K562 (cell line): ENCODE measurements around the gene AS3MT. TPM values are rescaled to one million over a fixed set of nuclear protein-coding genes. Genes with fewer than 3 reads are reported as not detected.

Experiments used
- ATAC-seq: fragments of 200-7000 bp; cut with Tn5 transposase; 3 replicates; pipeline ENCODE4 v1.9.1; 2020; ENCODE audit warnings: moderate library complexity
- BruUV-seq: library from RNA; stranded (reverse); fragments of 400-500 nt; replicated peaks from 2 replicates; lab custom pipeline; 2021; lab: Mats Ljungman, UMichigan
- CTCF ChIA-PET: fragments of 300-600 bp; formaldehyde crosslinking; extraction: SDS; loops from one replicate; lab custom pipeline; 2021; ENCODE audit warnings: low intra/inter-chr PET ratio; lab: Yijun Ruan, JAX
- POLR2A ChIA-PET: fragments of 300-600, 350-650 bp; sonication (Branson Sonifier 250); formaldehyde crosslinking; extraction: SDS; loops from one replicate; lab custom pipeline; 2021; ENCODE audit warnings: antibody characterized with exemption, inconsistent platforms; lab: Yijun Ruan, JAX
- DNase-seq, 4 experiments: peaks; one replicate each; pipeline versions ENCODE4 v3.0.0 to v3.0.0-alpha.2; 2011 to 2018; ENCODE audit warnings: low spot score in 3 of 4, mixed read lengths in 3 of 4; ENCODE audit errors: extremely low read depth in 1 of 4
- FAIRE-seq: peaks from 2 replicates; lab custom pipeline; 2011; peaks lifted over from hg19 to GRCh38; lab: Jason Lieb, UNC
- H2AFZ ChIP-seq: 2 replicates; pipeline ENCODE4 v1.6.0; 2011; ENCODE audit warnings: low read depth, low read length, control low read depth, inconsistent platforms
- H3K27ac ChIP-seq: fragments of 200-600 bp; 3 replicates; pipeline ENCODE4 v1.8.0; 2011; ENCODE audit warnings: low read depth, mild to moderate bottlenecking, control low read depth, inconsistent platforms, low read length, moderate library complexity, mixed read lengths; ENCODE audit errors: extremely low read depth
- H3K27me3 ChIP-seq, 2 experiments: fragments of 300-600 bp in 1 of 2; 2 replicates in 1 of 2; 3 replicates in 1 of 2; pipeline versions ENCODE4 v1.6.0 to v1.8.0; 2011; ENCODE audit warnings: inconsistent platforms in 2 of 2, low read length in 2 of 2, mild to moderate bottlenecking in 1 of 2, mixed read lengths in 1 of 2, moderate library complexity in 1 of 2; ENCODE audit not compliant: control insufficient read depth in 2 of 2, insufficient read depth in 2 of 2
- H3K36me3 ChIP-seq: fragments of 300-600 bp; 3 replicates; pipeline ENCODE4 v1.8.0; 2011; ENCODE audit warnings: mild to moderate bottlenecking, low read length, inconsistent platforms; ENCODE audit not compliant: control insufficient read depth, insufficient read depth
- H3K4me1 ChIP-seq, 2 experiments: fragments of 200-600 bp in 1 of 2; replicated peaks in 1 of 2; 2 replicates in 1 of 2; 3 replicates in 1 of 2; pipeline versions ENCODE4 v1.5.1 to v1.8.0; 2011; ENCODE audit warnings: inconsistent platforms in 2 of 2, low read length in 2 of 2, mild to moderate bottlenecking in 1 of 2, mixed read lengths in 1 of 2, moderate library complexity in 1 of 2; ENCODE audit not compliant: control insufficient read depth in 2 of 2, insufficient read depth in 2 of 2
- H3K4me2 ChIP-seq: 2 replicates; pipeline ENCODE4 v1.6.1; 2011; ENCODE audit warnings: low read length, control low read depth, inconsistent platforms, mixed read lengths; ENCODE audit not compliant: insufficient read depth
- H3K4me3 ChIP-seq: fragments of 200-600 bp; sonication (generic), shearing (Covaris generic); 2 replicates; pipeline ENCODE4 v1.5.1; 2016; ENCODE audit warnings: control low read depth, inconsistent platforms
- H3K79me2 ChIP-seq: fragments of 200-600 bp; 3 replicates; pipeline ENCODE4 v1.8.0; 2011; ENCODE audit warnings: low read length, inconsistent platforms; ENCODE audit not compliant: control insufficient read depth, insufficient read depth
- H3K9ac ChIP-seq, 2 experiments: 2 replicates each; pipeline versions ENCODE4 v1.6.0 to v1.6.1; 2011; ENCODE audit warnings: low read depth in 2 of 2, low read length in 2 of 2, control low read depth in 1 of 2, inconsistent platforms in 1 of 2, mild to moderate bottlenecking in 1 of 2, mixed read lengths in 1 of 2; ENCODE audit not compliant: insufficient read depth in 1 of 2
- H3K9me1 ChIP-seq: one replicate; pipeline ENCODE4 v1.6.0; 2011; ENCODE audit warnings: inconsistent platforms, mild to moderate bottlenecking, low read length, moderate library complexity; ENCODE audit not compliant: control insufficient read depth, insufficient read depth
- H3K9me3 ChIP-seq: replicated peaks from 2 replicates; pipeline ENCODE4 v1.5.1; 2011; ENCODE audit warnings: low read depth, low read length, inconsistent platforms; ENCODE audit not compliant: control insufficient read depth, insufficient read depth
- H4K20me1 ChIP-seq: replicated peaks from 2 replicates; pipeline ENCODE4 v1.6.1; 2011; ENCODE audit warnings: low read length, inconsistent platforms, mixed read lengths; ENCODE audit not compliant: control insufficient read depth, insufficient read depth
- RHOXF2B ChIP-seq: fragments of 250-450 bp; sonication (Bioruptor Pico); conservative IDR thresholded peaks from 2 replicates; pipeline ENCODE4 v1.5.1; 2021
- SMARCA5 ChIP-seq: fragments of 450-650 bp; IDR thresholded peaks from 2 replicates; pipeline ENCODE4 v1.6.1; 2016
- ZNF24 ChIP-seq: fragments of 450-650 bp; IDR thresholded peaks from 2 replicates; pipeline ENCODE4 v1.6.1; 2016
- ZNF282 ChIP-seq: sonication (generic); formaldehyde crosslinking; IDR thresholded peaks from 2 replicates; pipeline ENCODE4 v1.8.1; 2023; ENCODE audit warnings: missing genetic modification reagents
- ZNF384 ChIP-seq: IDR thresholded peaks from 2 replicates; pipeline ENCODE4 v1.6.1; 2012; ENCODE audit warnings: low read depth, low read length, improper control_type of control experiment
- WGBS: fragments of 100-300 bp; shearing (Covaris generic); methylation state at CpG from one replicate; pipeline ENCODE4 v1.1.6; 2016; ENCODE audit warnings: low coverage, mixed read lengths; ENCODE audit not compliant: insufficient coverage; ENCODE audit errors: missing lambda C conversion rate; 5-methylcytosine and 5-hydroxymethylcytosine counted together
- in situ Hi-C: fragments of 300-500 bp; cut with MboI; formaldehyde crosslinking; loops from 4 replicates; pipeline ENCODE4 v1.15.0; 2018; ENCODE audit warnings: inconsistent platforms, mixed read lengths
- intact Hi-C: fragments of 100-400 bp; cut with micrococcal nuclease; formaldehyde crosslinking; loops from 2 replicates; pipeline ENCODE4 v1.14.2; 2022
- polyA plus RNA-seq, 8 experiments: library from polyadenylated mRNA; depleted of rRNA in 4 of 8; stranded (reverse) in 5 of 8; unstranded in 3 of 8; fragments of >200 nt; fragmentation: Nextera tagmentation in 2 of 8; fragmentation: Illumina TruSeq in 1 of 8; extraction: Ambion mirVana in 2 of 8; extraction: Trizol in 1 of 8; gene quantifications; 2 replicates each; pipeline versions ENCODE4 v1.2.1 to v1.2.3, GENCODE V29; 2011 to 2014; ENCODE audit warnings: inconsistent platforms in 1 of 8, missing spikeins in 1 of 8
- total RNA-seq, 7 experiments: library from RNA; depleted of rRNA in 6 of 7; stranded (reverse); fragments of >200 nt in 6 of 7; fragmentation: Illumina TruSeq in 2 of 7; extraction: Trizol in 2 of 7; gene quantifications; 2 replicates each; pipeline versions ENCODE4 v1.2.1 to v1.2.3, GENCODE V29; 2011 to 2021; ENCODE audit warnings: low replicate concordance in 1 of 7

The AS3MT gene
- total and polyA plus RNA-seq, 9 of the 15 experiments (the other 6 are each of a cell fraction or from before 2014, with no cell fraction given): 0.04 to 0.33 (median 0.19) TPM; not detected in 2

GRCh38 chr10:102894466-102895213 lies 25.4 kb downstream of the AS3MT start (continued):
- TF ChIP-seq SMARCA5 (no peak), ZNF384 (no peak), ZNF24 (no peak)

- 24% methylated on average over 3 of the region's 3 CpGs for WGBS
- in situ Hi-C loops: loop anchor here (5.0 kb wide), 1 partner anchor 178 kb away; no protein-coding TSS in a partner anchor
- Histone ChIP-seq H3K4me3 (no peak overlapping the region), H3K9me1 (no peaks in the 10 kb centered on the region), H3K4me1 (no peaks in the 10 kb centered on the region; a peak in 1 of 5 replicates), H2AFZ (no peak overlapping the region), H3K79me2 (no peaks in the 10 kb centered on the region), H3K9ac (no peak overlapping the region), H3K27me3 (no peaks in the 10 kb centered on the region), H3K36me3 (no peaks in the 10 kb centered on the region), H4K20me1 (no peaks in the 10 kb centered on the region), H3K27ac (no peak overlapping the region), H3K9me3 (no peaks in the 10 kb centered on the region), H3K4me2 (no peak overlapping the region)
- POLR2A ChIA-PET: no interaction called here
- intact Hi-C loops: loop anchor here (5.0 kb wide), 1 partner anchor 158 kb away; the partner anchor contains the start of gene WBP1L
- ATAC-seq (no peak), FAIRE-seq (no peak), DNase-seq (no peak)
- TF ChIP-seq ZNF282: no peak
- no peak for TF ChIP-seq RHOXF2B
- no TSS peak for BruUV-seq
- CTCF ChIA-PET: interaction anchor here (3.1 kb wide), 1 partner anchor 170 kb away, joined by 17 read pairs; no protein-coding TSS in a partner anchor
These were observed 30.7 kb downstream of the AS3MT start for GRCh38 chr10:102900006-102900405.
